NCI-H82 (cell line): ENCODE results near the gene USP7.
"Not testable (repeated sequence)": the region's sequence is repeated elsewhere in the genome, so short reads cannot be mapped to it uniquely, and the experiment has no call there.

Source experiments
- DNase-seq: peaks from one replicate; lab custom pipeline; 2025; lab: John Stamatoyannopoulos, UW

The USP7 gene

DNA sequence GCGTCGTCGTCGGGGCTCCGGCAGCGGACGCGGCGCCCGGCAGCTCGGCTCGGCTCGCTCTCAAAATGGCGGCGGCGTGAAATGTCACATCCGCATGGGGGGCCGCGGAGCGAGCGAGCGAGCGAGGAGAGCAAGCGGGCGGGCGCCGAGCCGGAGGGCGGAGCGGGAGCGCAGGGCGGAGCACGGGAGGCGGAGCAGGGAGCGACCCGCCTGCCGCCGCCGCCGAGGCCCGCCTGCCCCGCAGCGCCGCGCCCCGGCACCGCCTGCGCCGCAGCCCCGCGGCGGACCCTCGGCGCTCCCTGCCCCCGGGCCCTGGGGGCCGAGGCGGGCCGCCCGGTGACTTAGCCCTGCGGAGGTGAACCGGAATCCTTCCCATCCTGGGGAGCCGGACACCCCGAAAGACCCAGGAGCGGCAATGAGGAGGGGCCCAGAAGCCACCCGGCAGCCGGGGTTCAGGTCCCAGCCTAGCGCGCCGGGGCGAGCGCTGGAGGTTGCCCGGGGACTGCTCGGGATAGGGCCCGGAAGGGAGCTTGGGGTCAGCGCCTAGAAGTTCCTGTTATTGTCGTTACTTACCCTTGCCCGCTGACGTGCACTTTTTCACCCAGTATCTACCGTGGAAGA, at the start of gene USP7:
Gene USP7 (minus strand): TSS at position 86 of the 621 bp plus-strand sequence. CDS start 621 bp downstream, outside the sequence.
- peak; percentile 92 for DNase-seq

- no peak for DNase-seq
These were observed 49.8 kb upstream of the USP7 start for GRCh38 chr16:9013508-9013864.

DNA sequence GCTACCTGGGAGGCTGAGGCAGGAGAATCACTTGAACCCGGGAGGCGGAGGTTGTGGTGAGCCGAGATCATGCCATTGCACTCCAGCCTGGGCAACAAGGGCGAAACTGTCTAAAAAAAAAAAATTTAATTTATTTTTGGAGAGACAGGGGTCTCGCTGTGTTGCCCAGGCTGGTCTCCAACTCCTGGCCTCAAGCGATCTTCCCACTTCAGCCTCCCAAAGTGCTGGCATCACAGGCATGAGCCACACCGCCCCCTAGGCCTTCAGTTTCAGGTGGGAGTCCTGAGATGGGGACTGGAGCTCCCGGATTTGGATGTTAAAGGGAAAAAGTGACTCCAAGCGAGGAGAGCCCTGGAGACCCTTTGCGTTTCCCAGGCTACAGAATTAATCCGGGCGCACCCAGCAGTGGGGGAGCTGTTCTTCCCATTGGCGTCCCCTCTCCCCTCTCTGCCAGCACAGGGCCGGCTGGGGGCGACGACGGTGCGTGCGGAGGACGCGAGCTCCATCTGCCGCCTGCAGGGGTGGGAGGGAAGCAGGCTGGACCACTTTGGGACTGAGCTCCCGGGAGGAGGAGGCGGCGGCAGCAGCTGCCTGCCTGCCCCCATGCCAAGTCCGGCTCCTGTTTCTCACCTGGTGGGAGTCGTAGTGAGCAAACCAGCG, 49.3 kb upstream of the USP7 start:
- DNase-seq: peak; percentile 80

DNA sequence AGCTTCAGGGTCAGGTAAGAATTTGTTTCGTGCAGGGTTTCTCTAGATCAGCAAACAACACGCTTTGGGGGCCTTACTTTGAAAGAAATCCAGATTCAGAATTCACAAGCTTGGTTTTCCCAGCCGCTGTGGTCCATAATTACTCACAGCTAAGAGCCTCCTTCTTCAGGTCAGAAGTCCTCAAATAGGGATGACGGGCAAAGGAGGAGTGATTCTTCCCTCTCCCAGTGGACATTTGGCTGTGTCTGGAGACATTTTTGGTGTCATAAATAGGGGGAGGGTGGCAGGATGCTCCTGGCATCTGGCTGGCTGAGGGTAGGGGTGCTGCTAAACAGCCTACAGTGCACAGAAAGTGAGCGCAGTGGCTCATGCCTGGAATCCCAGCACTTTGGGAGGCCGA, 48.6 kb upstream of the USP7 start:
- no peak for DNase-seq

- DNase-seq: peak; percentile 80
These were observed 45.0 kb upstream of the USP7 start for GRCh38 chr16:9008601-9009260.

DNA sequence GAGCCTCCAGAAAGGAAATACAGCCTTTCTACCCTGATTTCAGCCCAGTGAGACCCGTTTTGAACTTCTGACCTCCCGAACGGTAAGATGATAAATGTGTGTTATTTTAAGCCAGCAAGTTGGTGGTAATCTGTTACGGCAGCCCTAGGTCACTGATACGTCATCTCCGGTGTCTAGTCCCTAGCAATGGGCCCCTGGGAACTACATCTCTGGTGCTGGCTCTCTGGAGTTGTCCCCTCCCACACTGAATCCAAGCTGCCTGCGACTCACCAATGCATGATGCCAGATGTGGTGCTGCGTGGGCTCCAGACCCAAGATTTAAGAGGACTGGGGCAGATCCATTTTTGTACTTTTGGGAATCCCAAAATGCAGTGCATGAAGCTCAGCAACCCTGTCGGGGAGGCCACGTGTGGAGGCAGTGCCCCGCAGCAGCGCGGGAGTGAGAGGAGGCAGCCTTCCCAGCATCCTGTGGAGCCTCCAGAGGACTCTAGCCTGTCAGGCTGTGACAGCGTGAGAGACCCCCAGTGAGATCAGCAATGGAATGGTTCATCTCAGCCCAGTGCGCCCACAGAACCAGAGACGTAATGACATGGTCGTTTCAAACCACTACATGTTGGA, 43.6 kb upstream of the USP7 start:
- DNase-seq: peak; percentile 15

- DNase-seq: no peak
These were observed 40.5 kb upstream of the USP7 start for GRCh38 chr16:9004183-9004582.

DNA sequence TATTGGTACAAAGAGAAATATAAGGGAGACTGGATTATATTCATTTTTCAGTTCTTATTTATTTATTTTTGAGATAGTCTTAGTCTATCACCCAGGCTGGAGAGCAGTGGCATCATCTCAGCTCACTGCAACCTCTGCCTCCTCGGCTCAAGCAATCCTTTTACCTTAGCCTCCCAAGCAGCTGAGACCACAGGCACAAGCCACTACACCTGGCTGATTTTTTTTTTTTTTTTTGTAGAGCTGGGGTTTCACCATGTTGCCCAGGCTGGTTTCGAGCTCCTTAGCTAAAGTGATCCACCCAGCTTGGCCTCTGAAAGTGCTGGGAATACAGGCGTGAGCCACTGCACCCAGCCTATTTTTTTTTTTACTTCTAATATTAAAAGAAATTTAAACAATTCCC, 40.1 kb upstream of the USP7 start:
- DNase-seq: no peak

DNA sequence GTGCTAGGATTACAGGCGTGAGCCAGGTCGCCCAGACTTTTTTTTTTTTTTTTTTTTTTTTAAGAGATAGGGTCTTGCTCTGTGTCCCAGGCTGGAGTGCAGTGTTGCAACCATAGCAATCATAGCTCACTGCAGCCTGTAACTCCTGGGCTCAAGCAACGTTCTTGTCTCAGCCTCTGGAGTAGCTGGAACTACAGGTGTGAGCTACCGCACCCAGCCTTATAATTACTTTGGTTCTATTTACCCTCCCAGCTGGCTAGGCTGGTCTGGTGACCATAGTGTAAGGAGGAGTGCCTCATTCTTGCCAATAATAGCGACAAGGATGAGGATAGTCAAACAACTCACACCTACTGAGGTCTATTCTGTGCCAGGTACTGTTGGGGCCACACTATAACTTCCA, 39.6 kb upstream of the USP7 start:
- DNase-seq: no peak

- no peak for DNase-seq
These were observed 38.3 kb upstream of the USP7 start for GRCh38 chr16:9002042-9002441.

GRCh38 chr16:9000664-9001063, 37.0 kb upstream of the USP7 start:
- no peak for DNase-seq

DNA sequence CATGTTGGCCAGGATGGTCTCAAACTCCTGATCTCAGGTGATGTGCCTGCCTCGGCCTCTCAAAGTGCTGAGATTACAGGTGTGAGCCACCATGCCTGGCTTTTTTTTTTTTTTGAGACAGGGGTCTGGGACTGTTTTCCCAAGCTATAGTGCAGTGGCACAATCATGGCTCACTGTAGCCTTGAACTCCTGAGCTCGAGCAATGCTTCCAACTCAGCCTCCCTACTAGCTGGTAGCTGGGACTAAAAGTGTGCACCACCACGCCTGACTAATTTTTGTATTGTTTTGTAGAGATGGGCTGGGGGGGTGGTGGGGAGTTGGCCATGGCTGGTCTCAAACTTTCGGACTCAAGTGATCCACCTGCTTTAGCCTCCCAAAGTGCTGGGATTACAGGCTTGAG, 36.1 kb upstream of the USP7 start:
- no peak for DNase-seq

GRCh38 chr16:8998108-8998507, 34.4 kb upstream of the USP7 start:
- peak; percentile 75 for DNase-seq

- DNase-seq: peak; percentile 46
These were observed 33.2 kb upstream of the USP7 start for GRCh38 chr16:8996891-8997290.

GRCh38 chr16:8990445-8990844, 26.7 kb upstream of the USP7 start:
- DNase-seq: no peak

DNA sequence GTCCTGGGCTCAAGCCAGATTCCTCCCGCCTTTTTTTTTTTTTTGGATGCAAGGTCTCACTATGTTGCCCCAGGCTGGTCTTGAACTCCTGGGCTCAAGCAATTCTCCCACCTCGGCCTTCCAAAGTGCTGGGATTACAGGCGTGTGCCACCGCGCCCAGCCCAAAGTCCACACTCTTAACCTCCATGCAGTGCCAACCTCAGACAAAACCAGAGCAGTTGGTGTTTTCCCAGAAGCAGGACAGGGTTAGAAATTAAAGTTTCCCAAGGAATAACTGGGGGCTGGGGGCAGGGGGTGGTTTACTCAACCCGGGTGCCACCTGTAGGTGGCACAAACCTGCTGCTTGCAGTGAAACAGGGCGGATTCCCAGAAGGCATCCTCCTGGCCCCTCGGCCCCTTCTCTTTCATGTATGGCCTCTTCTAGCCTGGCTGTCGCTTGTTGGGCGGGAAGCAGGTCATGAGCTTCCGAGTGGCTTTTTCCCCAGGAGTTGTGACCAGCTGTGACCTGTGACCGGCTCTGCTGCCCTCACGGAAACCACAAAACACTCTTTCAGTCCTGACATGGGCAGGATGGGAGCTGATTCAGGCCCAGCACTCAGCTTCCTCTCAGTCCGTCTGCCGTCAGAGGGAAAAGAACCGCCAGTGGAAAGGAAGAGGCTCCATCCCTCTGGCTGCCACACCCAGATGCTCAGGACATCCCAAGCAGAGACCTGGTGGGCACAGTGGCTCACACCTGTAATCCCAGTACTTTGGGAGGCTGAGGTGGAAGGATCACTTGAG, 25.6 kb upstream of the USP7 start:
- no peak for DNase-seq

DNA sequence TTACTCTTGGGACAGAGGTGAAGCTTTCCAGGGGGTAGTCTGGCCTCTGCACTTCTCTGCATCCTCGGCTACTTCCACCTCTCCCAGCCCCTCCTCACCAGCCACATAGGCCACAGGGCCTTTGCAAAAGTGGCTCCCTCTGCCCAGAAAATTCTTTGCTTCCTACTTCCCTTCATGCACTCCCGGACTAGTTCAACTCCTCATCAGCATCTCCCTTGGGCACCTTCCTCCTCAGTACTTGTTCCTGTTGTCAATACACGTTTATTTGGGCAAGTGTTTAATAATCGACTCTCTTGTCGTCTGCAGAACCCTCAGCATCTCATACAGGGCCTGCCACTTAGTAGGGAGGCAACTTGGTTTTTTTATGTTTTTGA, 23.1 kb upstream of the USP7 start:
- DNase-seq: no peak

GRCh38 chr16:8986111-8986510, 22.4 kb upstream of the USP7 start:
- DNase-seq: no peak

GRCh38 chr16:8982816-8983215, 19.1 kb upstream of the USP7 start:
- DNase-seq: no peak

DNA sequence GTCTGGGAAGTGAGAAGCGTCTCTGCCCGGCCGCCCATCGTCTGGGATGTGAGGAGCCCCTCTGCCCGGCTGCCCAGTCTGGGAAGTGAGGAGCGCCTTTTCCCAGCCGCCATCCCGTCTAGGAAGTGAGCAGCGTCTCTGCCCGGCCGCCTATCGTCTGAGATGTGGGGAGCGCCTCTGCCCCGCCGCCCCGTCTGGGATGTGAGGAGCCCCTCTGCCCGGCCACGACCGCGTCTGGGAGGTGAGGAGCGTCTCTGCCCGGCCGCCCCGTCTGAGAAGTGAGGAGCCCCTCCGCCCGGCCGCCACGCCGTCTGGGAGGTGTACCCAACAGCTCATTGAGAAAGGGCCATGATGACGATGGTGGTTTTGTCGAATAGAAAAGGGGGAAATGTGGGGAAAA, 18.2 kb upstream of the USP7 start:
- not testable (repeated sequence) for DNase-seq

GRCh38 chr16:8976189-8976588, 12.5 kb upstream of the USP7 start:
- peak; percentile 19 for DNase-seq

DNA sequence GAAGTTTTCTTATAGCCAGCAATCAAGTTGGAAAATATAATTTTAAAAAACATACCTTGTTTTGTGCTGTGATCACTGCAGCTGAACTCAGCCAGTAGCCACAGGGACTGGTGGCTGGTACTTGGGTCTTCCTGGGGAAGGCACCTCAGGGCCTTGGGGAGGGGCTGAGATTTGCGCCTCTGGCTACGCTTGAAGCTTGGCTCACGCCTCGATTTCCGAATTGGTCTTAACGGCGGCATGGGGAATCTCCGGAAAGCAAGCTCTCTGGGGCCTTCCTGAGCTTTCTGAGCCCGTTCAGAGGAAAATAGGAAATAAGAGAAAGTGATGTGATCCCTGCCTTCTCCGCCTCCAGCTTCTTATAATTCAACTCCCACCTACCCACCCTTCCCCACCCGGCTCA, 11.3 kb upstream of the USP7 start:
- no peak for DNase-seq
